GM12878 (cell line): ENCODE results near the gene RGS2. TPM values are rescaled to one million over a fixed set of nuclear protein-coding genes. Genes with fewer than 3 reads are reported as not detected.

Experiments
- ATAC-seq: fragments of 200-7000 bp; cut with Tn5 transposase; 3 replicates; pipeline ENCODE4 v1.9.1; 2020; ENCODE audit warnings: mild to moderate bottlenecking, moderate library complexity
- Bru-seq: library from RNA; stranded (reverse); fragments of 400-500 nt; gene quantifications from one replicate; lab custom pipeline; 2021; lab: Mats Ljungman, UMichigan
- BruChase-seq, 2 experiments: library from RNA; stranded (reverse); fragments of 400-500 nt; gene quantifications; one replicate each; lab custom pipeline; 2021; lab: Mats Ljungman, UMichigan
- BruUV-seq: library from RNA; stranded (reverse); fragments of 400-500 nt; replicated peaks from 2 replicates; lab custom pipeline; 2021; lab: Mats Ljungman, UMichigan
- CTCF ChIA-PET: fragments of 300-600 bp; sonication (Branson Sonifier 250); formaldehyde crosslinking; extraction: SDS; loops from one replicate; lab custom pipeline; 2021; ENCODE audit warnings: inconsistent platforms; lab: Yijun Ruan, JAX
- POLR2A ChIA-PET: fragments of 350-600 bp; formaldehyde crosslinking; extraction: SDS; loops from one replicate; lab custom pipeline; 2021; ENCODE audit warnings: inconsistent platforms; lab: Charles Lee
- RAD21 ChIA-PET: fragments of 300-600 bp; sonication (Branson Sonifier 250); formaldehyde crosslinking; loops from one replicate; lab custom pipeline; 2023; ENCODE audit warnings: antibody characterized with exemption; ENCODE audit not compliant: unreplicated experiment; lab: Charles Lee
- SMC1A ChIA-PET: fragments of 300-600 bp; sonication (Branson Sonifier 250); formaldehyde crosslinking; loops from one replicate; lab custom pipeline; 2023; ENCODE audit not compliant: unreplicated experiment, uncharacterized antibody; lab: Charles Lee
- DNase-seq: peaks from one replicate; pipeline ENCODE4 v3.0.0-alpha.2; 2011; ENCODE audit warnings: low read depth, low spot score
- FAIRE-seq: peaks from 3 replicates; lab custom pipeline; 2011; peaks lifted over from hg19 to GRCh38; lab: Jason Lieb, UNC
- H2AFZ ChIP-seq: 2 replicates; pipeline ENCODE4 v1.6.0; 2011; ENCODE audit warnings: low read depth, low read length, control low read depth; ENCODE audit not compliant: control insufficient read depth
- H3K27ac ChIP-seq: 2 replicates; pipeline ENCODE4 v1.5.1; 2011; ENCODE audit warnings: control low read depth; ENCODE audit not compliant: control insufficient read depth, insufficient read depth
- H3K27me3 ChIP-seq, 2 experiments: replicated peaks in 1 of 2; 2 replicates each; pipeline versions ENCODE4 v1.6.0 to v1.6.1; 2011; ENCODE audit warnings: low read length in 1 of 2; ENCODE audit not compliant: control insufficient read depth in 2 of 2, insufficient read depth in 2 of 2
- H3K36me3 ChIP-seq, 2 experiments: 2 replicates each; pipeline ENCODE4 v1.5.1; 2011; ENCODE audit warnings: low read length in 1 of 2; ENCODE audit not compliant: control insufficient read depth in 2 of 2, insufficient read depth in 2 of 2
- H3K4me1 ChIP-seq: 2 replicates; pipeline ENCODE4 v1.6.1; 2011; ENCODE audit warnings: mild to moderate bottlenecking, low read length, moderate library complexity, mixed read lengths; ENCODE audit not compliant: control insufficient read depth, insufficient read depth
- H3K4me2 ChIP-seq: 2 replicates; pipeline ENCODE4 v1.6.0; 2011; ENCODE audit warnings: control low read depth; ENCODE audit not compliant: control insufficient read depth, insufficient read depth
- H3K4me3 ChIP-seq: fragments of 200-600 bp; sonication (generic); 2 replicates; pipeline ENCODE4 v1.5.1; 2016
- H3K79me2 ChIP-seq: 2 replicates; pipeline ENCODE4 v1.6.0; 2011; ENCODE audit warnings: low read length; ENCODE audit not compliant: control insufficient read depth, insufficient read depth
- H3K9ac ChIP-seq: 2 replicates; pipeline ENCODE4 v1.8.0; 2011; ENCODE audit warnings: low read length, control low read depth, mixed read lengths; ENCODE audit not compliant: control insufficient read depth, insufficient read depth
- H3K9me3 ChIP-seq: replicated peaks from 3 replicates; pipeline ENCODE4 v1.5.1; 2011; ENCODE audit warnings: mild to moderate bottlenecking, low read length; ENCODE audit not compliant: control insufficient read depth, insufficient read depth
- H4K20me1 ChIP-seq: 2 replicates; pipeline ENCODE4 v1.6.0; 2011; ENCODE audit not compliant: control insufficient read depth, insufficient read depth
- BCL3 ChIP-seq: IDR thresholded peaks from 2 replicates; pipeline ENCODE4 v1.6.1; 2011; ENCODE audit warnings: borderline replicate concordance, low read depth, mild to moderate bottlenecking, moderate library complexity, low read length; ENCODE audit not compliant: insufficient read depth, poor library complexity, severe bottlenecking
- BCLAF1 ChIP-seq: fragments of 450-650 bp; IDR thresholded peaks from 2 replicates; pipeline ENCODE4 v1.6.1; 2017; ENCODE audit warnings: antibody characterized with exemption, mild to moderate bottlenecking, moderate library complexity
- FOS ChIP-seq: IDR thresholded peaks from 3 replicates; pipeline ENCODE4 v1.6.1; 2011; ENCODE audit warnings: borderline replicate concordance; ENCODE audit not compliant: insufficient read length; ENCODE audit errors: extremely low read depth
- KDM1A ChIP-seq: fragments of 200-600 bp; sonication (generic); IDR thresholded peaks from 2 replicates; pipeline ENCODE4 v1.6.1; 2016; ENCODE audit warnings: borderline replicate concordance
- MEF2A ChIP-seq: IDR thresholded peaks from 2 replicates; pipeline ENCODE4 v1.6.1; 2011; ENCODE audit warnings: low read depth, mild to moderate bottlenecking, low read length, moderate library complexity; ENCODE audit not compliant: insufficient read depth
- MXI1 ChIP-seq: fragments of 150-350 bp; IDR thresholded peaks from 2 replicates; pipeline ENCODE4 v1.6.1; 2011; ENCODE audit warnings: low read depth, mild to moderate bottlenecking, inconsistent platforms, low read length, improper control_type of control experiment
- NR2F1 ChIP-seq: fragments of 450-650 bp; conservative IDR thresholded peaks from 2 replicates; pipeline ENCODE4 v1.6.1; 2017; ENCODE audit warnings: mild to moderate bottlenecking
- NRF1 ChIP-seq: conservative IDR thresholded peaks from 2 replicates; pipeline ENCODE4 v1.6.1; 2011; ENCODE audit warnings: mild to moderate bottlenecking, low read depth, low read length, improper control_type of control experiment
- RAD51 ChIP-seq: fragments of 450-650 bp; IDR thresholded peaks from 2 replicates; pipeline ENCODE4 v1.6.1; 2016; ENCODE audit warnings: moderate library complexity, mild to moderate bottlenecking, inconsistent platforms
- RB1 ChIP-seq: fragments of 450-650 bp; formaldehyde crosslinking; IDR thresholded peaks from 2 replicates; pipeline ENCODE4 v1.6.1; 2017; ENCODE audit warnings: mild to moderate bottlenecking, borderline replicate concordance
- RELA ChIP-seq: fragments of 450-650 bp; IDR thresholded peaks from 2 replicates; pipeline ENCODE4 v1.8.0; 2014; ENCODE audit warnings: borderline replicate concordance; ENCODE audit not compliant: partially characterized antibody
- WGBS: methylation state at CpG from one replicate; pipeline ENCODE4 v1.1.6; 2016; ENCODE audit warnings: low lambda C conversion rate; ENCODE audit not compliant: insufficient replicate concordance, insufficient coverage; ENCODE audit errors: missing lambda C conversion rate; 5-methylcytosine and 5-hydroxymethylcytosine counted together
- in situ Hi-C: fragments of 300-500 bp; cut with MboI; formaldehyde crosslinking; loops from 9 replicates; pipeline ENCODE4 v1.14.3; 2018; ENCODE audit warnings: mixed read lengths
- intact Hi-C: fragments of 100-400 bp; cut with micrococcal nuclease; formaldehyde crosslinking; loops from one replicate; pipeline ENCODE4 v1.14.2; 2022; ENCODE audit not compliant: unreplicated experiment
- long read RNA-seq, 2 experiments: library from polyadenylated mRNA; unstranded; transcript quantifications; one replicate each; pipeline ENCODE4 v2.0.0, GENCODE V29; 2019 to 2020
- polyA minus RNA-seq, 3 experiments: library from RNA; depleted of rRNA, polyadenylated mRNA; stranded (reverse); fragments of >200 nt; gene quantifications; 2 replicates each; pipeline ENCODE4 v1.2.3, GENCODE V29; 2011
- polyA plus RNA-seq, 11 experiments: library from polyadenylated mRNA; depleted of rRNA in 4 of 11; unstranded in 6 of 11; stranded (reverse) in 5 of 11; fragments of >200 nt; fragmentation: Nextera tagmentation in 4 of 11; fragmentation: Illumina TruSeq in 1 of 11; extraction: Ambion mirVana in 4 of 11; extraction: Trizol in 1 of 11; gene quantifications; 1 replicate in 1 of 11; 2 replicates in 10 of 11; pipeline versions ENCODE4 v1.2.1 to v1.2.3, GENCODE V29; 2011 to 2016; ENCODE audit warnings: inconsistent platforms in 2 of 11, missing spikeins in 2 of 11, low read depth in 1 of 11
- total RNA-seq, 4 experiments: library from RNA; depleted of rRNA in 3 of 4; stranded (reverse); fragments of >200 nt in 3 of 4; fragmentation: Illumina TruSeq in 1 of 4; extraction: Trizol in 1 of 4; gene quantifications; 2 replicates each; pipeline versions ENCODE4 v1.2.1 to v1.2.3, GENCODE V29; 2013 to 2021

Gene RGS2
- total RNA-seq (2013; cell fraction: nucleolus; rRNA removed) = 2.2 and 3.1 TPM in 2 replicates
- 0.96 and 1.5 TPM in 2 replicates for total RNA-seq (2014; rRNA removed)
- total RNA-seq (2014; rRNA removed; fragmentation: Illumina TruSeq; extraction: Trizol) = 1.3 and 1.4 TPM in 2 replicates
- 0.53 and 1.0 TPM in 2 replicates for total RNA-seq (2021)
- polyA plus RNA-seq (2011; ENCODE audit: low read depth) = 6.2 TPM
- 0.41 and 0.69 TPM in 2 replicates for polyA plus RNA-seq (2011; rRNA removed)
- 0.13 TPM in 1 of 2 replicates, not detected in the other for polyA plus RNA-seq (2011; cell fraction: cytosol; rRNA removed)
- polyA plus RNA-seq (2011; cell fraction: nucleus; rRNA removed) = 0.21 and 0.32 TPM in 2 replicates
- polyA plus RNA-seq (2012) = 5.9 and 11.7 TPM in 2 replicates
- 1.0 and 1.8 TPM in 2 replicates for polyA plus RNA-seq (2014; fragmentation: Illumina TruSeq; extraction: Trizol)
- polyA plus RNA-seq (2014; fragmentation: Nextera tagmentation; extraction: Ambion mirVana) = 1 to 10 TPM; 1.9 to 2.3 TPM
- 0.27 and 1.3 TPM in 2 replicates for polyA plus RNA-seq (2014; rRNA removed)
- polyA plus RNA-seq (2016; fragmentation: Nextera tagmentation; extraction: Ambion mirVana) = under 1 TPM; 0.44 to 0.76 TPM
- polyA minus RNA-seq (2011; rRNA and poly(A)+ RNA removed) = not detected in 2 replicates
- 10.0 and 10.3 TPM in 2 replicates for polyA minus RNA-seq (2011; cell fraction: cytosol; rRNA and poly(A)+ RNA removed)
- 0.48 and 0.77 TPM in 2 replicates for polyA minus RNA-seq (2011; cell fraction: nucleus; rRNA and poly(A)+ RNA removed)
- Bru-seq, nascent RNA = percentile 95 among the genes with signal in this experiment
- BruChase-seq, experiment 1, labeled RNA remaining after a 6-hour chase = percentile 55 among the genes with signal in this experiment
- BruChase-seq, experiment 2, labeled RNA remaining after a 2-hour chase = percentile 72 among the genes with signal in this experiment
- long read RNA-seq, experiment 1, partial matches to known transcripts = 0 of 1 reads
- long read RNA-seq, experiment 1, other reads (novel, unspliced or antisense) = 0 of 1 reads
- long read RNA-seq, experiment 2, partial matches to known transcripts = 0 of 1 reads
- long read RNA-seq, experiment 2, other reads (novel, unspliced or antisense) = 0 of 1 reads

GRCh38 chr1:192808518-192809306, at the start of gene RGS2:
Gene RGS2, plus strand, starts transcription at chr1:192809039. Its CDS starts 33 bp downstream, at chr1:192809072.
- no peak for FAIRE-seq
- SMC1A ChIA-PET = interaction anchor here (1.5 to 13.8 kb wide), 5 partner anchors 132 to 334 kb away, joined by 3 to 114 read pairs (median 14); partner anchors contain the start of gene CDC73
- BruUV-seq = no TSS peak
- TF ChIP-seq RB1 = 0 out of 2 replicates have a peak, but pooled peaks have one; percentile 20
- peak; percentile 75 for TF ChIP-seq NR2F1
- TF ChIP-seq KDM1A = no peak
- TF ChIP-seq MXI1 = peak; percentile 16; the same call in 1 of the 2 replicates
- TF ChIP-seq BCL3 = no peak
- TF ChIP-seq RAD51 = no peak
- no peak for TF ChIP-seq BCLAF1
- no peak for TF ChIP-seq RELA
- TF ChIP-seq NRF1 = no peak
- TF ChIP-seq FOS = no peak
- TF ChIP-seq MEF2A = no peak

More at GRCh38 chr1:192808518-192809306, at the start of gene RGS2:
- WGBS = under 1% methylated on average over 52 of the region's 72 CpGs
- Histone ChIP-seq H4K20me1 (no peaks in the 10 kb centered on the region), H3K9me3 (no peaks in the 10 kb centered on the region), H3K4me2 (peak within 1 kb of the TSS; percentile 52), H3K9ac (peak within 1 kb of the TSS; percentile 17; the same call in 1 of the 2 replicates), H3K27ac (no peak within 1 kb of the TSS), H3K27me3 (peaks cover 0 to 5% of the 10 kb centered on the region in 2 experiments; a peak in 3 of 4 replicates), H3K4me3 (peak within 1 kb of the TSS; percentile 66), H3K4me1 (peaks cover 11% of the 10 kb centered on the region), H3K36me3 (no peaks in the 10 kb centered on the region), H2AFZ (peak within 1 kb of the TSS; percentile 77), H3K79me2 (no peaks in the 10 kb centered on the region)
- ATAC-seq (peak; percentile 93), DNase-seq (peak; percentile 36)
- RAD21 ChIA-PET = interaction anchor here (1.0 to 6.2 kb wide), 5 partner anchors 197 to 333 kb away, joined by 3 to 61 read pairs (median 5); no protein-coding TSS in a partner anchor
- intact Hi-C loops (loop anchor here (2.0 to 5.0 kb wide), 2 partner anchors 196 to 312 kb away; no protein-coding TSS in a partner anchor), in situ Hi-C loops (loop anchor here (5.0 kb wide), 1 partner anchor 209 kb away; no protein-coding TSS in a partner anchor)
- POLR2A ChIA-PET = no interaction called here
- CTCF ChIA-PET = interaction anchor here (1.2 to 13.5 kb wide), 9 partner anchors 11 to 334 kb away, joined by 3 to 168 read pairs (median 15); no protein-coding TSS in a partner anchor
